ENCODE measurements around the gene DIAPH1.

- TF ChIP-seq POLR2A (IDR thresholded peaks at IDR 0.05; ENCODE audit: extremely low read depth, insufficient read length), result no peak
- no peak for TF ChIP-seq CTCF (IDR thresholded peaks at IDR 0.05; ENCODE audit: low read depth, low read length)
These were observed 17.3 kb upstream of the DIAPH1 start for GRCh38 chr5:141636106-141636412.
